ENCODE results near the gene CRYL1. TPM values are rescaled to one million over a fixed set of nuclear protein-coding genes. Genes with fewer than 3 reads are reported as not detected.
A peak's percentile ranks its signal among the peaks of the same experiment; 100 is the strongest.

The CRYL1 gene
- total and polyA plus RNA-seq, 2 experiments from 2014 or later = 41.6 to 43.6 TPM

GRCh38 chr13:20567881-20568528 lies 42.3 kb upstream of the CRYL1 start:
- Histone ChIP-seq H3K4me3 (peak overlapping the region; percentile 71), H3K27me3 (no peaks in the 10 kb centered on the region), H3K27ac (peak overlapping the region; percentile 95), H3K9me3 (ENCODE audit: low read depth) (no peaks in the 10 kb centered on the region), H3K36me3 (no peaks in the 10 kb centered on the region), H3K4me1 (ENCODE audit: low read depth) (peaks cover 10% of the 10 kb centered on the region)
- DNase-seq (ENCODE audit: low read depth in 1 of 2, low spot score in 1 of 2) = no peak
- no peak for TF ChIP-seq CTCF (IDR thresholded peaks at IDR 0.05; ENCODE audit: low read depth, low read length)

GRCh38 chr13:20566898-20567874 lies 41.5 kb upstream of the CRYL1 start, which contains the start of gene IFT88:
IFT88 (plus strand) TSS chr13:20567157; CDS start chr13:20574386, 7,229 bp downstream.
- Histone ChIP-seq H3K9me3 (ENCODE audit: low read depth) (no peaks in the 10 kb centered on the region), H3K4me3 (peak within 1 kb of the TSS; percentile 71), H3K27me3 (no peaks in the 10 kb centered on the region), H3K36me3 (no peaks in the 10 kb centered on the region), H3K4me1 (ENCODE audit: low read depth) (peaks cover 10% of the 10 kb centered on the region), H3K27ac (peak within 1 kb of the TSS; percentile 95)
- peak; percentile 94 to 95 for DNase-seq (ENCODE audit: low read depth in 1 of 2, low spot score in 1 of 2)
- no peak for TF ChIP-seq CTCF (IDR thresholded peaks at IDR 0.05; ENCODE audit: low read depth, low read length)

- TF ChIP-seq CTCF (IDR thresholded peaks at IDR 0.05; ENCODE audit: low read depth, low read length) = no peak
- DNase-seq (ENCODE audit: low read depth in 1 of 2, low spot score in 1 of 2) = no peak
Observed at GRCh38 chr13:20566468-20566897, 40.8 kb upstream of the CRYL1 start.

GRCh38 chr13:20565115-20565736 lies 39.6 kb upstream of the CRYL1 start:
- Histone ChIP-seq H3K4me3 (no peak overlapping the region), H3K4me1 (ENCODE audit: low read depth) (peaks cover 10% of the 10 kb centered on the region), H3K27me3 (no peaks in the 10 kb centered on the region), H3K27ac (no peak overlapping the region), H3K36me3 (no peaks in the 10 kb centered on the region), H3K9me3 (ENCODE audit: low read depth) (no peaks in the 10 kb centered on the region)
- no peak for TF ChIP-seq CTCF (IDR thresholded peaks at IDR 0.05; ENCODE audit: low read depth, low read length)
- no peak for DNase-seq (ENCODE audit: low read depth in 1 of 2, low spot score in 1 of 2)

More at GRCh38 chr13:20566468-20566897, 40.8 kb upstream of the CRYL1 start:
- no peaks in the 10 kb centered on the region for H3K36me3 ChIP-seq
- peaks cover 10% of the 10 kb centered on the region for H3K4me1 ChIP-seq (ENCODE audit: low read depth)
- peak overlapping the region; percentile 95 for H3K27ac ChIP-seq
- H3K27me3 ChIP-seq = no peaks in the 10 kb centered on the region
- no peaks in the 10 kb centered on the region for H3K9me3 ChIP-seq (ENCODE audit: low read depth)
- H3K4me3 ChIP-seq = peak overlapping the region; percentile 71

- DNase-seq (ENCODE audit: low read depth in 1 of 2, low spot score in 1 of 2) = no peak
- Histone ChIP-seq H3K36me3 (no peaks in the 10 kb centered on the region), H3K4me3 (no peak overlapping the region), H3K4me1 (ENCODE audit: low read depth) (no peaks in the 10 kb centered on the region), H3K27ac (no peak overlapping the region), H3K9me3 (ENCODE audit: low read depth) (no peaks in the 10 kb centered on the region), H3K27me3 (no peaks in the 10 kb centered on the region)
- TF ChIP-seq CTCF (IDR thresholded peaks at IDR 0.05; ENCODE audit: low read depth, low read length) = no peak
Observed at GRCh38 chr13:20561741-20562140, 36.1 kb upstream of the CRYL1 start.

Measured in cardiac muscle cell (in vitro differentiated cells and primary cell).